ENCODE results near the gene TREX2. TPM values are rescaled to one million over a fixed set of nuclear protein-coding genes. Genes with fewer than 3 reads are reported as not detected.

The TREX2 gene
- total and polyA plus RNA-seq, 2 of the 4 experiments (the other 2 are of a cell fraction), result 0.36 to 0.84 TPM

GRCh38 chrX:153443476-153444332 is 2.2 kb downstream of the TREX2 start:
- Histone ChIP-seq H3K14ac (replicated peaks; ENCODE audit: low read depth, low read length) (no peak overlapping the region), H3K27ac (ENCODE audit: insufficient read depth, low read length) (no peak overlapping the region), H3K4ac (ENCODE audit: low read depth, low read length) (no peak overlapping the region), H4K5ac (ENCODE audit: low read depth, low read length) (no peak overlapping the region), H3K9me3 (ENCODE audit: control insufficient read depth, insufficient read depth, low read length) (peaks cover 6% of the 10 kb centered on the region), H2BK5ac (ENCODE audit: low read depth, low read length, poor library complexity, severe bottlenecking) (no peak overlapping the region), H4K20me1 (ENCODE audit: insufficient read depth, low read length) (no peaks in the 10 kb centered on the region; the same call in 1 of the 2 replicates), H3K23ac (ENCODE audit: low read depth, low read length) (no peak overlapping the region), H3K56ac (ENCODE audit: extremely low read depth, insufficient read depth, low read length) (no peak overlapping the region), H4K91ac (ENCODE audit: insufficient read depth, low read depth, low read length) (no peak overlapping the region), H2BK15ac (ENCODE audit: low read depth, low read length) (no peak overlapping the region), H3K36me3 (ENCODE audit: control insufficient read depth, insufficient read depth, low read length) (no peaks in the 10 kb centered on the region), H3K4me3 (ENCODE audit: insufficient read depth, low read depth, low read length) (no peak overlapping the region), H3K4me1 (ENCODE audit: control insufficient read depth, insufficient read depth, low read length) (no peaks in the 10 kb centered on the region), H4K8ac (ENCODE audit: low read depth in 2 of 2, low read length in 2 of 2) (no peak overlapping the region), H3K9ac (ENCODE audit: low read depth, low read length) (no peak overlapping the region), H3K18ac (ENCODE audit: low read depth, low read length) (no peak overlapping the region), H3K9me1 (ENCODE audit: insufficient read depth, low read length) (no peaks in the 10 kb centered on the region), H3K4me2 (ENCODE audit: low read depth, low read length) (no peak overlapping the region), H3K27me3 (ENCODE audit: control insufficient read depth, insufficient read depth, low read length) (peaks cover 3% of the 10 kb centered on the region), H2AK9ac (replicated peaks; ENCODE audit: low read depth, low read length, poor library complexity) (no peak overlapping the region), H3K79me1 (ENCODE audit: low read depth in 1 of 2, low read length in 2 of 2) (no peaks in the 10 kb centered on the region), H2BK20ac (ENCODE audit: low read depth, low read length) (no peak overlapping the region), H2AFZ (replicated peaks; ENCODE audit: low read length, poor library complexity) (no peak overlapping the region), H2BK120ac (ENCODE audit: low read depth, low read length) (no peak overlapping the region), H2AK5ac (ENCODE audit: low read depth, low read length) (no peak overlapping the region)
- TF ChIP-seq SMC3 (IDR thresholded peaks at IDR 0.05; ENCODE audit: low read depth, low read length) (no peak), CEBPB (IDR thresholded peaks at IDR 0.05; ENCODE audit: low read depth, low read length) (no peak), POLR2A (IDR thresholded peaks at IDR 0.05; ENCODE audit: low read depth, low read length) (no peak), FOS (IDR thresholded peaks at IDR 0.05; ENCODE audit: low read depth, low read length) (no peak), USF2 (IDR thresholded peaks at IDR 0.05; ENCODE audit: low read depth, low read length) (no peak), RCOR1 (IDR thresholded peaks at IDR 0.05; ENCODE audit: insufficient replicate concordance, low read length) (no peak), MAFK (IDR thresholded peaks at IDR 0.05; ENCODE audit: low read depth, low read length) (no peak), MAZ (IDR thresholded peaks at IDR 0.05; ENCODE audit: borderline replicate concordance, low read depth, low read length) (no peak), BHLHE40 (IDR thresholded peaks at IDR 0.05; ENCODE audit: low read depth, low read length) (no peak), CTCF (conservative IDR thresholded peaks at IDR 0.05; ENCODE audit: low read depth, low read length) (no peak), CHD1 (IDR thresholded peaks at IDR 0.05; ENCODE audit: low read depth, low read length) (no peak), MXI1 (IDR thresholded peaks at IDR 0.05; ENCODE audit: borderline replicate concordance, low read depth, low read length) (no peak), RAD21 (IDR thresholded peaks at IDR 0.05; ENCODE audit: low read length) (no peak)
- POLR2A ChIA-PET (ENCODE audit: unreplicated experiment), result no interaction called here
- WGBS, 2 experiments (ENCODE audit: extremely low coverage in 2 of 2, insufficient read length in 1 of 2), result 78% methylated on average over 13 of the region's 25 CpGs; no CpG with 5 or more reads in 1 of the 2 experiments
- in situ Hi-C loops (cut with MboI; ENCODE audit: low sequenced_read_pairs) (no loop called here), dilution Hi-C loops (cut with HindIII; ENCODE audit: low sequenced_read_pairs, unreplicated experiment) (no loop called here), intact Hi-C loops (cut with micrococcal nuclease) (no loop called here)
- ATAC-seq (ENCODE audit: low read depth) (no peak), DNase-seq (no peak)
- CTCF ChIA-PET, result no interaction called here
- no TSS peak for BruUV-seq (replicated peaks)

All from IMR-90 (cell line).